ENCODE measurements around the gene WNK2. TPM values are rescaled to one million over a fixed set of nuclear protein-coding genes. Genes with fewer than 3 reads are reported as not detected.
"Not testable (repeated sequence)": the region's sequence is repeated elsewhere in the genome, so short reads cannot be mapped to it uniquely, and the experiment has no call there.

The WNK2 gene
- total and polyA plus RNA-seq, 4 experiments from 2014 or later = 0.26 TPM; not detected in 3

GRCh38 chr9:93247892-93248291 is 64.0 kb downstream of the WNK2 start:
- ChIA-PET POLR2A (ENCODE audit: partially characterized antibody) (no interaction called here), CTCF (ENCODE audit: partially characterized antibody) (no interaction called here)
- Histone ChIP-seq H3K27ac (ENCODE audit: low read depth, low read length) (no peak overlapping the region), H3K9me3 (ENCODE audit: control insufficient read depth in 1 of 2, low read length in 2 of 2) (no peaks in the 10 kb centered on the region), H3K36me3 (ENCODE audit: insufficient read depth, low read length) (no peaks in the 10 kb centered on the region), H3K4me1 (ENCODE audit: insufficient read depth, low read length) (no peaks in the 10 kb centered on the region), H3K27me3 (ENCODE audit: insufficient read depth, low read length) (no peaks in the 10 kb centered on the region), H3K4me3 (ENCODE audit: low read length in 2 of 2) (no peak overlapping the region)
- Mint-ChIP-seq H3K36me3 (no peaks in the 10 kb centered on the region), H3K27ac (no peak overlapping the region), H3K4me3 (no peak overlapping the region), H3K9me3 (no peaks in the 10 kb centered on the region), H3K27me3 (no peaks in the 10 kb centered on the region), H3K4me1 (no peaks in the 10 kb centered on the region)
- no peak for DNase-seq
- intact Hi-C loops (cut with micrococcal nuclease) = no loop called here

GRCh38 chr9:93248386-93249040 is 64.6 kb downstream of the WNK2 start:
- POLR2A ChIA-PET (ENCODE audit: partially characterized antibody) = no interaction called here
- Mint-ChIP-seq H3K27me3 (no peaks in the 10 kb centered on the region), H3K9me3 (no peaks in the 10 kb centered on the region), H3K4me1 (no peaks in the 10 kb centered on the region), H3K4me3 (no peak overlapping the region), H3K27ac (no peak overlapping the region), H3K36me3 (no peaks in the 10 kb centered on the region)
- intact Hi-C loops (cut with micrococcal nuclease) = no loop called here
- H3K9me3 ChIP-seq (ENCODE audit: control insufficient read depth in 1 of 2, low read length in 2 of 2) = no peaks in the 10 kb centered on the region
- H3K4me3 ChIP-seq (ENCODE audit: low read length in 2 of 2) = no peak overlapping the region
- CTCF ChIA-PET (ENCODE audit: partially characterized antibody) = interaction anchor here (1.0 kb wide), 1 partner anchor 54 kb away, joined by 3 read pairs; no protein-coding TSS in a partner anchor
- H3K36me3 ChIP-seq (ENCODE audit: insufficient read depth, low read length) = no peaks in the 10 kb centered on the region
- H3K27me3 ChIP-seq (ENCODE audit: insufficient read depth, low read length) = no peaks in the 10 kb centered on the region
- no peaks in the 10 kb centered on the region for H3K4me1 ChIP-seq (ENCODE audit: insufficient read depth, low read length)
- H3K27ac ChIP-seq (ENCODE audit: low read depth, low read length) = no peak overlapping the region
- DNase-seq = no peak

- CTCF ChIA-PET (ENCODE audit: partially characterized antibody) = no interaction called here
- Histone ChIP-seq H3K27me3 (ENCODE audit: insufficient read depth, low read length) (no peaks in the 10 kb centered on the region), H3K4me1 (ENCODE audit: insufficient read depth, low read length) (no peaks in the 10 kb centered on the region), H3K27ac (ENCODE audit: low read depth, low read length) (no peak overlapping the region), H3K4me3 (ENCODE audit: low read length in 2 of 2) (no peak overlapping the region), H3K36me3 (ENCODE audit: insufficient read depth, low read length) (no peaks in the 10 kb centered on the region), H3K9me3 (ENCODE audit: control insufficient read depth in 1 of 2, low read length in 2 of 2) (no peaks in the 10 kb centered on the region)
- H3K9me3 Mint-ChIP-seq = no peaks in the 10 kb centered on the region
- H3K4me3 Mint-ChIP-seq = no peak overlapping the region
- H3K4me1 Mint-ChIP-seq = no peaks in the 10 kb centered on the region
- POLR2A ChIA-PET (ENCODE audit: partially characterized antibody) = no interaction called here
- no peaks in the 10 kb centered on the region for H3K27me3 Mint-ChIP-seq
- no peak overlapping the region for H3K27ac Mint-ChIP-seq
- H3K36me3 Mint-ChIP-seq = no peaks in the 10 kb centered on the region
- no peak for DNase-seq
- intact Hi-C loops (cut with micrococcal nuclease) = no loop called here
Measured at GRCh38 chr9:93250185-93250584, 66.2 kb downstream of the WNK2 start.

GRCh38 chr9:93251309-93251708 is 67.4 kb downstream of the WNK2 start:
- POLR2A ChIA-PET (ENCODE audit: partially characterized antibody); H3K4me1 ChIP-seq (ENCODE audit: insufficient read depth, low read length): not testable (repeated sequence)

GRCh38 chr9:93252116-93252780 is 68.3 kb downstream of the WNK2 start:
- CTCF ChIA-PET (ENCODE audit: partially characterized antibody) = no interaction called here
- Histone ChIP-seq H3K4me1 (ENCODE audit: insufficient read depth, low read length) (no peaks in the 10 kb centered on the region), H3K9me3 (ENCODE audit: control insufficient read depth in 1 of 2, low read length in 2 of 2) (no peaks in the 10 kb centered on the region), H3K27me3 (ENCODE audit: insufficient read depth, low read length) (no peaks in the 10 kb centered on the region), H3K36me3 (ENCODE audit: insufficient read depth, low read length) (no peaks in the 10 kb centered on the region), H3K4me3 (ENCODE audit: low read length in 2 of 2) (no peak overlapping the region), H3K27ac (ENCODE audit: low read depth, low read length) (no peak overlapping the region)
- H3K9me3 Mint-ChIP-seq = no peaks in the 10 kb centered on the region
- no peak overlapping the region for H3K27ac Mint-ChIP-seq
- no peaks in the 10 kb centered on the region for H3K4me1 Mint-ChIP-seq
- POLR2A ChIA-PET (ENCODE audit: partially characterized antibody) = no interaction called here
- no peak for DNase-seq
- no peaks in the 10 kb centered on the region for H3K36me3 Mint-ChIP-seq
- no peaks in the 10 kb centered on the region for H3K27me3 Mint-ChIP-seq
- intact Hi-C loops (cut with micrococcal nuclease) = no loop called here
- H3K4me3 Mint-ChIP-seq = no peak overlapping the region

More at GRCh38 chr9:93251309-93251708, 67.4 kb downstream of the WNK2 start:
- H3K4me3 ChIP-seq (ENCODE audit: low read length in 2 of 2); H3K27me3 Mint-ChIP-seq; DNase-seq; H3K27ac Mint-ChIP-seq; H3K36me3 ChIP-seq (ENCODE audit: insufficient read depth, low read length); H3K4me3 Mint-ChIP-seq; CTCF ChIA-PET (ENCODE audit: partially characterized antibody); H3K9me3 Mint-ChIP-seq; H3K27me3 ChIP-seq (ENCODE audit: insufficient read depth, low read length); H3K9me3 ChIP-seq (ENCODE audit: control insufficient read depth in 1 of 2, low read length in 2 of 2); H3K4me1 Mint-ChIP-seq; intact Hi-C loops (cut with micrococcal nuclease); H3K36me3 Mint-ChIP-seq; H3K27ac ChIP-seq (ENCODE audit: low read depth, low read length): not testable (repeated sequence)

- Mint-ChIP-seq H3K27me3 (no peaks in the 10 kb centered on the region), H3K36me3 (no peaks in the 10 kb centered on the region), H3K27ac (no peak overlapping the region), H3K4me1 (no peaks in the 10 kb centered on the region), H3K4me3 (no peak overlapping the region), H3K9me3 (no peaks in the 10 kb centered on the region)
- H3K4me3 ChIP-seq (ENCODE audit: low read length in 2 of 2) = no peak overlapping the region
- H3K27me3 ChIP-seq (ENCODE audit: insufficient read depth, low read length) = no peaks in the 10 kb centered on the region
- no peak overlapping the region for H3K27ac ChIP-seq (ENCODE audit: low read depth, low read length)
- ChIA-PET CTCF (ENCODE audit: partially characterized antibody) (no interaction called here), POLR2A (ENCODE audit: partially characterized antibody) (no interaction called here)
- no peak for DNase-seq
- intact Hi-C loops (cut with micrococcal nuclease) = no loop called here
- H3K36me3 ChIP-seq (ENCODE audit: insufficient read depth, low read length) = no peaks in the 10 kb centered on the region
- no peaks in the 10 kb centered on the region for H3K9me3 ChIP-seq (ENCODE audit: control insufficient read depth in 1 of 2, low read length in 2 of 2)
- H3K4me1 ChIP-seq (ENCODE audit: insufficient read depth, low read length) = no peaks in the 10 kb centered on the region
Measured at GRCh38 chr9:93252781-93253530, 69.0 kb downstream of the WNK2 start.

GRCh38 chr9:93253633-93254032 is 69.7 kb downstream of the WNK2 start:
- ChIA-PET POLR2A (ENCODE audit: partially characterized antibody) (no interaction called here), CTCF (ENCODE audit: partially characterized antibody) (no interaction called here)
- Mint-ChIP-seq H3K4me1 (no peaks in the 10 kb centered on the region), H3K36me3 (no peaks in the 10 kb centered on the region), H3K9me3 (no peaks in the 10 kb centered on the region), H3K27ac (no peak overlapping the region), H3K27me3 (no peaks in the 10 kb centered on the region), H3K4me3 (no peak overlapping the region)
- no peak for DNase-seq
- H3K4me1 ChIP-seq (ENCODE audit: insufficient read depth, low read length) = no peaks in the 10 kb centered on the region
- H3K36me3 ChIP-seq (ENCODE audit: insufficient read depth, low read length) = no peaks in the 10 kb centered on the region
- H3K27ac ChIP-seq (ENCODE audit: low read depth, low read length) = no peak overlapping the region
- H3K27me3 ChIP-seq (ENCODE audit: insufficient read depth, low read length) = no peaks in the 10 kb centered on the region
- intact Hi-C loops (cut with micrococcal nuclease) = no loop called here
- H3K9me3 ChIP-seq (ENCODE audit: control insufficient read depth in 1 of 2, low read length in 2 of 2) = no peaks in the 10 kb centered on the region
- H3K4me3 ChIP-seq (ENCODE audit: low read length in 2 of 2) = no peak overlapping the region
